Uterus (tissue), 4 donors: ENCODE measurements around the gene FREM1. TPM values are rescaled to one million over a fixed set of nuclear protein-coding genes. Genes with fewer than 3 reads are reported as not detected.
A peak's percentile ranks its signal among the peaks of the same experiment; 100 is the strongest.
"Not testable (repeated sequence)": the region's sequence is repeated elsewhere in the genome, so short reads cannot be mapped to it uniquely, and the experiment has no call there.

ENCODE experiments used
- DNase-seq, 2 donors: peaks; one replicate each; pipeline ENCODE4 v3.0.0-alpha.2; 2019 to 2020
- H3K27ac ChIP-seq, 2 donors: fragments of 200-600 bp; sonication (generic); 1 replicate in 1 of 2; 2 replicates in 1 of 2; pipeline ENCODE4 v1.5.1; 2016 to 2018
- H3K27me3 ChIP-seq, 2 donors: fragments of 200-600 bp; sonication (generic); one replicate each; pipeline ENCODE4 v1.5.1; 2018 to 2019; ENCODE audit warnings: control low read depth in 1 of 2
- H3K36me3 ChIP-seq, 2 donors: fragments of 200-600 bp; sonication (generic); one replicate each; pipeline ENCODE4 v1.5.1; 2019; ENCODE audit warnings: control low read depth in 1 of 2
- H3K4me1 ChIP-seq, 2 donors: fragments of 200-600 bp; sonication (generic); one replicate each; pipeline ENCODE4 v1.5.1; 2018 to 2019; ENCODE audit warnings: control low read depth in 1 of 2
- H3K4me3 ChIP-seq, 2 donors: fragments of 200-600 bp; sonication (generic); 1 replicate in 1 of 2; 2 replicates in 1 of 2; pipeline ENCODE4 v1.5.1; 2018 to 2019; ENCODE audit warnings: mild to moderate bottlenecking in 1 of 2
- H3K9me3 ChIP-seq, 2 donors: fragments of 200-600 bp; sonication (generic); one replicate each; pipeline ENCODE4 v1.5.1; 2019; ENCODE audit warnings: control low read depth in 1 of 2
- CTCF ChIP-seq, 4 experiments: fragments of 200-600 bp in 2 of 4; fragments of 450-650 bp in 2 of 4; sonication (generic) in 2 of 4; IDR thresholded peaks; one replicate each; pipeline ENCODE4 v1.5.1; 2016 to 2019; ENCODE audit warnings: antibody characterized with exemption in 4 of 4, mild to moderate bottlenecking in 2 of 4, moderate library complexity in 1 of 4
- POLR2A ChIP-seq, 2 donors: fragments of 450-650 bp; IDR thresholded peaks; one replicate each; pipeline ENCODE4 v1.6.1; 2016; ENCODE audit warnings: antibody characterized with exemption in 2 of 2, mild to moderate bottlenecking in 1 of 2, moderate library complexity in 1 of 2
- intact Hi-C: fragments of 100-400 bp; cut with DNase I; formaldehyde crosslinking; loops from one replicate; pipeline ENCODE4 v1.15.1; 2023; ENCODE audit warnings: low total_unique reads
- total RNA-seq, 4 donors: library from RNA; depleted of rRNA in 3 of 4; stranded (reverse); fragments of >200 nt in 3 of 4; gene quantifications; one replicate each; pipeline versions ENCODE4 v1.1.0 to v1.2.4, GENCODE V29; 2014 to 2023
- donor health status: DM: yes; HTN: yes; CAD: no.

The FREM1 gene
- total RNA-seq, 4 donors from 2014 or later: 7.6 to 92.6 (median 18.4) TPM

- Histone ChIP-seq H3K27ac (peak overlapping the region; percentile 62 to 65), H3K4me1 (no peaks in the 10 kb centered on the region), H3K4me3 (peak overlapping the region; percentile 14 to 16), H3K9me3 (no peaks in the 10 kb centered on the region), H3K36me3 (no peaks in the 10 kb centered on the region), H3K27me3 (no peaks in the 10 kb centered on the region)
- no peak for DNase-seq
- TF ChIP-seq POLR2A (IDR thresholded peaks at IDR 0.05): no peak
- TF ChIP-seq CTCF (IDR thresholded peaks at IDR 0.05): no peak
- intact Hi-C loops: no loop called here
These were observed 14.3 kb upstream of the FREM1 start for GRCh38 chr9:14924230-14925219.

GRCh38 chr9:14923701-14924100 lies 13.5 kb upstream of the FREM1 start:
- Histone ChIP-seq H3K4me3 (no peak overlapping the region), H3K4me1 (no peaks in the 10 kb centered on the region), H3K36me3 (no peaks in the 10 kb centered on the region), H3K9me3 (no peaks in the 10 kb centered on the region), H3K27me3 (no peaks in the 10 kb centered on the region), H3K27ac (no peak overlapping the region)
- intact Hi-C loops: no loop called here
- no peak for DNase-seq
- no peak for TF ChIP-seq CTCF (IDR thresholded peaks at IDR 0.05)
- no peak for TF ChIP-seq POLR2A (IDR thresholded peaks at IDR 0.05)

- DNase-seq, H3K27me3 ChIP-seq, H3K9me3 ChIP-seq, H3K4me3 ChIP-seq, H3K36me3 ChIP-seq, intact Hi-C loops, H3K4me1 ChIP-seq: not testable (repeated sequence)
- peak overlapping the region; percentile 16 to 36 for H3K27ac ChIP-seq
These were observed 10.6 kb upstream of the FREM1 start for GRCh38 chr9:14920805-14921204.

DNA sequence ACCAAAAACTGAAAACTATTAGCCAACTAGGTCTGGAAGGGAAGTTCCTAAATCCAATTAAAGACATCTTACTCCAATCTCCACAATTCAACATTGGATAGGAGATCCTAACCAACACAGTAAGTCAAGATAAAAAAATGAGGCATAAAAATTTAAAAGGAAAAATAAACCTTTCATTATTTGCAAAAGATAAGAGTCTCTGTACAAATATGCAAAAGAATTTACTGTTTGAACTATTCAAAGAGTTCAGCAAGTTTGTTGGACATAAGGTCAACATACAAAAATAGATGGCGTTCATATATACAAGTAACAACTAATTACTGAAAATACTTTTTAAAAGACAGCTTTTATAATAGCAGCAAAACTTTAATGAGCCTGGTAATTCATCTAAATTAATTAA lies 3.1 kb upstream of the FREM1 start:
- intact Hi-C loops: no loop called here
- no peak for DNase-seq
- Histone ChIP-seq H3K4me1 (no peaks in the 10 kb centered on the region), H3K27ac (no peak overlapping the region), H3K36me3 (no peaks in the 10 kb centered on the region), H3K9me3 (no peaks in the 10 kb centered on the region), H3K4me3 (no peak overlapping the region), H3K27me3 (no peaks in the 10 kb centered on the region)
- TF ChIP-seq POLR2A (IDR thresholded peaks at IDR 0.05): no peak
- no peak for TF ChIP-seq CTCF (IDR thresholded peaks at IDR 0.05)

- no peaks in the 10 kb centered on the region for H3K27me3 ChIP-seq
- H3K4me3 ChIP-seq: no peak overlapping the region
- intact Hi-C loops: no loop called here
- no peak for TF ChIP-seq CTCF (IDR thresholded peaks at IDR 0.05)
- no peak for TF ChIP-seq POLR2A (IDR thresholded peaks at IDR 0.05)
- H3K27ac ChIP-seq: no peak overlapping the region
- DNase-seq: no peak
- no peaks in the 10 kb centered on the region for H3K4me1 ChIP-seq
- no peaks in the 10 kb centered on the region for H3K36me3 ChIP-seq
- H3K9me3 ChIP-seq: no peaks in the 10 kb centered on the region
These were observed 2.6 kb upstream of the FREM1 start for GRCh38 chr9:14912859-14913258.
